Ammon's horn (tissue), 1 donor: ENCODE measurements around the gene LAP3.
"Not testable (repeated sequence)": the region's sequence is repeated elsewhere in the genome, so short reads cannot be mapped to it uniquely, and the experiment has no call there.

Experiments
- DNase-seq: peaks from one replicate; pipeline ENCODE4 v3.0.0-alpha.2; 2016; ENCODE audit warnings: low spot score

LAP3 gene

GRCh38 chr4:17576932-17577664 lies at the start of gene LAP3:
Gene LAP3 (plus strand): TSS chr4:17577198. CDS start chr4:17577466, 268 bp downstream.
- DNase-seq: peak; percentile 99

- DNase-seq: no peak
Observed at GRCh38 chr4:17528551-17529165, 48.3 kb upstream of the LAP3 start.

GRCh38 chr4:17531538-17532285 lies 45.3 kb upstream of the LAP3 start:
- no peak for DNase-seq

GRCh38 chr4:17534705-17535104 lies 42.3 kb upstream of the LAP3 start:
- DNase-seq: no peak

- no peak for DNase-seq
Observed at GRCh38 chr4:17535242-17535641, 41.8 kb upstream of the LAP3 start.

- DNase-seq: no peak
Observed at GRCh38 chr4:17535906-17536305, 41.1 kb upstream of the LAP3 start.

- DNase-seq: not testable (repeated sequence)
Observed at GRCh38 chr4:17537060-17537459, 39.9 kb upstream of the LAP3 start.

- DNase-seq: peak; percentile 98
Observed at GRCh38 chr4:17544205-17544604, 32.8 kb upstream of the LAP3 start.

GRCh38 chr4:17544831-17545234 lies 32.2 kb upstream of the LAP3 start:
- peak; percentile 87 for DNase-seq

- DNase-seq: no peak
Observed at GRCh38 chr4:17545374-17546140, 31.4 kb upstream of the LAP3 start.

GRCh38 chr4:17546222-17546621 lies 30.8 kb upstream of the LAP3 start:
- DNase-seq: no peak

- no peak for DNase-seq
Observed at GRCh38 chr4:17546678-17547077, 30.3 kb upstream of the LAP3 start.

- DNase-seq: no peak
Observed at GRCh38 chr4:17550549-17550948, 26.4 kb upstream of the LAP3 start.

GRCh38 chr4:17552427-17552826 lies 24.6 kb upstream of the LAP3 start:
- no peak for DNase-seq

GRCh38 chr4:17554568-17554967 lies 22.4 kb upstream of the LAP3 start:
- no peak for DNase-seq

- no peak for DNase-seq
Observed at GRCh38 chr4:17556498-17556897, 20.5 kb upstream of the LAP3 start.

- DNase-seq: no peak
Observed at GRCh38 chr4:17557880-17558279, 19.1 kb upstream of the LAP3 start.

GRCh38 chr4:17558941-17559708 lies 17.9 kb upstream of the LAP3 start:
- no peak for DNase-seq

- DNase-seq: no peak
Observed at GRCh38 chr4:17559709-17560048, 17.3 kb upstream of the LAP3 start.

GRCh38 chr4:17560065-17560673 lies 16.8 kb upstream of the LAP3 start:
- no peak for DNase-seq
